Right ventricle myocardium superior (tissue), 1 donor: ENCODE data around the gene MAGED2. TPM values are rescaled to one million over a fixed set of nuclear protein-coding genes. Genes with fewer than 3 reads are reported as not detected.

Experiments
- total RNA-seq: library from RNA; stranded (reverse); fragmentation: NEBNext Ultra II Directional; extraction: Animal tissue kit (Norgen Biotek cat#: 25700); gene quantifications from one replicate; pipeline ENCODE4 v1.2.1, GENCODE V29; 2021
- donor health status: DM: no; HTN: yes; CAD: no; lungs with severe emphysema.

Gene MAGED2
- total RNA-seq, 1 donor from 2014 or later, result 66.5 TPM

Other genes starting within 250 kb of the MAGED2 start
- gene ITIH6, start 9.5 kb upstream of the MAGED2 start, total RNA-seq, result not detected
- gene TRO, start 113.1 kb downstream of the MAGED2 start, total RNA-seq, result 1.6 TPM
- 0.16 TPM for gene PFKFB1, start 186.4 kb downstream of the MAGED2 start, total RNA-seq
- 7.0 TPM for gene APEX2, start 192.6 kb downstream of the MAGED2 start, total RNA-seq
- gene ALAS2, start 223.2 kb downstream of the MAGED2 start, total RNA-seq, result 0.51 TPM